SK-N-MC (cell line): ENCODE results near the gene GATM.

Source experiments
- DNase-seq: peaks from one replicate; pipeline ENCODE4 v3.0.0-alpha.2; 2011; ENCODE audit warnings: low read depth, low spot score
- H3K27ac ChIP-seq: fragments of 200-600 bp; sonication (generic); 2 replicates; pipeline ENCODE4 v1.5.1; 2016; ENCODE audit warnings: mixed run types
- H3K36me3 ChIP-seq: fragments of 200-600 bp; sonication (generic); 2 replicates; pipeline ENCODE4 v1.6.1; 2017; ENCODE audit warnings: antibody characterized with exemption, low read length, mixed read lengths; ENCODE audit not compliant: insufficient read depth
- H3K4me3 ChIP-seq: fragments of 200-600 bp; sonication (generic); 2 replicates; pipeline ENCODE4 v1.5.1; 2016
- H3K9ac ChIP-seq: fragments of 200-600 bp; sonication (generic); 2 replicates; pipeline ENCODE4 v1.8.0; 2017; ENCODE audit warnings: mixed run types, mixed read lengths; ENCODE audit not compliant: insufficient read length
- H3K9me3 ChIP-seq: fragments of 200-600 bp; sonication (generic); 2 replicates; pipeline ENCODE4 v1.6.1; 2017; ENCODE audit warnings: low read depth, mild to moderate bottlenecking, antibody characterized with exemption, low read length, moderate library complexity, mixed read lengths
- EZH2 ChIP-seq: fragments of 200-600 bp; sonication (generic); IDR thresholded peaks from one replicate; pipeline ENCODE4 v1.6.1; 2017; ENCODE audit warnings: antibody characterized with exemption
- FOXP2 ChIP-seq: optimal IDR thresholded peaks from 2 replicates; pipeline ENCODE3; 2011; ENCODE audit warnings: mild to moderate bottlenecking, moderate library complexity; ENCODE audit not compliant: insufficient read depth; ENCODE audit errors: extremely low read length, control extremely low read depth
- POLR2AphosphoS5 ChIP-seq: IDR thresholded peaks from 2 replicates; pipeline ENCODE4 v1.6.1; 2012; ENCODE audit warnings: mild to moderate bottlenecking, low read depth, low read length, borderline replicate concordance

The GATM gene

DNA sequence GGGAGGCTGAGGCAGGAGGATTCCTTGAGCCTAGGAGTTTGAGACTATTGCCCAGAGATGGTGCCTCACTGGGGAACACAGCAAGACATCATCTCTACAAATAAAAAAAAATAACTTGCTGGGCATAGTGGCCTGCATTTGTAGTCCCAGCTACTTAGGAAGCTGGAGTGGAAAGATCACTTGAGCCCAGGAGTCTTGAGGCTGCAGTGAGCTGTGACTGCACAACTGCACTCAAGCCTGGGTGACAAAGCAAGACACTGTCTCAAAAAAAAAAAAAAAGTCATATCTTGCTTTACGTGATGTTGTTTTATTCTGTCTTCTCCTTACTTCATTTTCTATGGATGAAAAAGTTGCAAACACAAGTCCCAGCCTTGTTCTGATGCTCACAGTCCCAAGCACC is 14.1 kb downstream of the GATM start:
- Histone ChIP-seq H3K9me3 (no peaks in the 10 kb centered on the region), H3K27ac (no peak overlapping the region), H3K4me3 (no peak overlapping the region), H3K36me3 (no peaks in the 10 kb centered on the region), H3K9ac (no peak overlapping the region)
- no peak for DNase-seq
- no peak for TF ChIP-seq FOXP2
- TF ChIP-seq EZH2 = no peak
- no peak for TF ChIP-seq POLR2AphosphoS5

DNA sequence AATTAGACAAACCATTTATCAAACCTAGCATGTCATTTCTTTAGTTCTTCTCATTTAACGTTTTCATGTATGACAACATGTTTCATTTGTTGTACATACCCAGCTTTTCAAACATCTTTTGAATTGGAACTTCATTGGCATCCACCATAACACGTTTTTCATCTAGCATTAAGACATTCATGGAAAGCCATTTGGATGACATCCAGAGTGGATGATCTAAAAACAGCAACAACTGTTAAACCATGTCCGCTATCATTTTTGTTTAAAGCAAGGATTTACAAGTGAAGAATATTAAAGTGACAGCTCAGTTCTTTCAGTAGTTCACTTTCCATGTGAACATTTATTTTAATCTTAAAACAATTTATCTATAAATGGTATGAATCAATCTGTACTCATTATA is 14.5 kb downstream of the GATM start:
- Histone ChIP-seq H3K9ac (no peak overlapping the region), H3K4me3 (no peak overlapping the region), H3K36me3 (no peaks in the 10 kb centered on the region), H3K27ac (no peak overlapping the region), H3K9me3 (no peaks in the 10 kb centered on the region)
- TF ChIP-seq POLR2AphosphoS5 = no peak
- no peak for TF ChIP-seq EZH2
- TF ChIP-seq FOXP2 = no peak
- no peak for DNase-seq

DNA sequence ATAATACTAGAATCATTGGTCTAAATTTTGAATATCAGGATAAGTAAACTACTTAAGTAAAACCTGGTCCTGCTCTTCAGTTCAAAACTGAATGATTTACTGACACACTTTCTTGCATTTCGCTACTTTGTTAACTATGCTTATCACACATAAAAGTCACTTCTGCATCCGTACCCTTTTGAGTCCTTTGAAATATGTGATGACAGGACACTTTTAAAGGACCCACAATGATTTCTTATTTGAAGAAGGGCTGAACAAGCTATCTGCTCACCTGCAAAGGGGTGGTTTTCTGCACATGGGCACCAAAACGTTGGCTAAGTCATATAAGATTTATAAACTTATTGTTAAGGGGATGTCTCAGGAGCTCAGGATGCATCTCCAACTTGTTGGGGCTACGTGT is 15.0 kb downstream of the GATM start:
- no peaks in the 10 kb centered on the region for H3K9me3 ChIP-seq
- H3K4me3 ChIP-seq = no peak overlapping the region
- TF ChIP-seq POLR2AphosphoS5 (no peak), FOXP2 (no peak), EZH2 (no peak)
- no peak for DNase-seq
- H3K36me3 ChIP-seq = no peaks in the 10 kb centered on the region
- no peak overlapping the region for H3K9ac ChIP-seq
- no peak overlapping the region for H3K27ac ChIP-seq

DNA sequence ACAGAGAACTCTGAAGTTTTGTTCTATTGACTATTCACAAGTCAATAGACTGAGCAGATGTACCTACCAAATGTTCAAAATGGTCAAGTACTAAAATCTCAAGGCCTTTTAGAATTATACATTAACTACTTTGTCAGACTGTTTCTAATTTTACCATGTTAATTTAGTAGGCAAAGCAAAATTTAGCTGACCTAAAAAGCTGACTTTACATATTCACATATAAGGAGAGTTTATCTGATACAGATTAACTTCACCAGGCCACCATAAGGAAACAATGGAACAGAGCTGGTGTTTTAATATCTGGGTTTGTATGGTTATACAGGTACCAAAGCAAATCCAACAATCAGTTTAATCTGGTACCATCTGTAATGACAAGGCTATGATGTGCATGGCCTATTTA is 15.9 kb downstream of the GATM start:
- H3K4me3 ChIP-seq = no peak overlapping the region
- H3K36me3 ChIP-seq = no peaks in the 10 kb centered on the region
- H3K27ac ChIP-seq = no peak overlapping the region
- TF ChIP-seq POLR2AphosphoS5 = no peak
- no peak for TF ChIP-seq EZH2
- no peak for TF ChIP-seq FOXP2
- no peak overlapping the region for H3K9ac ChIP-seq
- DNase-seq = no peak
- no peaks in the 10 kb centered on the region for H3K9me3 ChIP-seq

DNA sequence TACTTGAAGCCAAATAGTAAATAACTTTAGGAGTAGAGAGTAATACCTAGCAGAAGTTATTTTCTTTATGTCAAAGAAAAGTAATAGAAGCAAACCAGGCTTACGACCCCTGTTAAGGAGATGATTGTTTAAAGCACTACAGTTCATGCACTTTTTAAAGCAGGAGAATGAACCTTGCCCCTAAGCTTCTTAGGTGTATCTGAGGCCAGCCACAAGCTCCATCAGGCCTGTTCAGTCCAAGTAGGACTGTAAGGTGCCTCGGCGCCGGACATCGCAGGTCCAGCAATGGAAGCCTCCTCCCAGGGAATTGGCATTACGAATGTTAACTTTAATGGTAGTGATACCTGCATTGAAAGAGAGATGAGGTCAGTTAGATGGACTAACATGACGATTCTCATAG is 16.5 kb downstream of the GATM start:
- no peak overlapping the region for H3K4me3 ChIP-seq
- no peak overlapping the region for H3K27ac ChIP-seq
- H3K36me3 ChIP-seq = no peaks in the 10 kb centered on the region
- no peak overlapping the region for H3K9ac ChIP-seq
- no peak for TF ChIP-seq POLR2AphosphoS5
- TF ChIP-seq EZH2 = no peak
- TF ChIP-seq FOXP2 = no peak
- no peaks in the 10 kb centered on the region for H3K9me3 ChIP-seq
- no peak for DNase-seq

DNA sequence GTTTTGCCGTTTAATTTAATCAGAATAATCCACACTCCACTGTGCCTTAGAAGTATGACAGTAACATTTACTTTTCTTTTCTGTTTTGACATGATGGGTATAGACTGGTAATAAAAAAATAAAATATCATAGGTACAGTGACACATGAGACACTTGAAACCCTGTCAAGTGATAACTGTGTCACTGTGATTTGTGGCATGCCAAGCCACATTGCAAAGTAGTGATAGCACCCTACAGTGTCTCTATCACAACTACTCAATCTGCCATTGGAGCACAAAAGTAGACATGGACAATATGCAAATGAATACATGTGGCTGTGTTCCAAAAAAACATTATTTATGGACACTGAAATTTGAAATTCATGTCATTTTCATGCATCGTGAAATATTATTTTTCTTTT is 22.5 kb downstream of the GATM start:
- DNase-seq = no peak
- TF ChIP-seq POLR2AphosphoS5 = no peak
- TF ChIP-seq FOXP2 = no peak
- Histone ChIP-seq H3K27ac (no peak overlapping the region), H3K36me3 (no peaks in the 10 kb centered on the region), H3K4me3 (no peak overlapping the region), H3K9me3 (no peaks in the 10 kb centered on the region), H3K9ac (no peak overlapping the region)

DNA sequence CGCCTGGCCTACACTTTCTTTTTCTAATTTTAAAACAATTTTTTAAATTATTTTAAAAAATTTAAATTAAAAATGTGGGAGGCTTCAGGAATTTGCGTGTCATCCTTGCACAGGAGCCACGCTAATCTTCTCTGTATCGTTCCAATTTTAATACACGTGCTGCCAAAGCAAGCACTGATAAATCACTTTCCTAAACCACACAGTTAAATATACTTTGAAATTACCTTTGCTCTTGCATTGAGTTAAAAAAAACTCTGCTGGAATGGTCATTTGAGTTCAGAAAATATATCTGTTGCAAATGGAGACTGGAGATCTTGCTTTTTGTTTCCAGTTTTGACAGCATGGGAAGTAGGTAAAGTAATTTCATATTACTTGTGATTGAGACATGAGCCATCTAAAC is 23.6 kb downstream of the GATM start:
- no peak for DNase-seq
- TF ChIP-seq POLR2AphosphoS5 = no peak
- TF ChIP-seq EZH2 = no peak
- no peak for TF ChIP-seq FOXP2
- H3K9ac ChIP-seq = no peak overlapping the region
- no peak overlapping the region for H3K27ac ChIP-seq
- no peaks in the 10 kb centered on the region for H3K9me3 ChIP-seq
- H3K36me3 ChIP-seq = no peaks in the 10 kb centered on the region
- no peak overlapping the region for H3K4me3 ChIP-seq

DNA sequence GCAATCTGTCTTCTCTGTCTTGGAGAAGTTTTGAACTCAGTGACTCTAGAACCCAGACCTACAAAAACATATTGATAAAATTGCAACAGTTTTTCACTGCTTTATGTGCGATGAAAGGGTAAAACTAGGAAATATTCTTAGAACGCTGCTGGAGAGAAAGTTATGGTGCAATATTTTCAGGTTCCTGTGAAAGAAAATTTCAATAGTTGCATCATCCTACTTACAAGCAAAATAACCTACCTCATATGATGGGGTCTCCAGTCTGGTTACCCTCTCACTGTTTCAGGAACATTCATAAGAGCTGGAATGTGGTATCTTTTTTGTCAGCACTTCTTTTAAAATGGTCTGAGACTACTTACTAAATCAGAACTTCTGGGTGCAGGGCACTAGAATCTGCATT is 27.1 kb downstream of the GATM start:
- Histone ChIP-seq H3K27ac (peak overlapping the region; percentile 81; the same call in 1 of the 2 replicates), H3K36me3 (no peaks in the 10 kb centered on the region), H3K4me3 (peak overlapping the region; percentile 49; the same call in 1 of the 2 replicates), H3K9ac (peak overlapping the region; percentile 56), H3K9me3 (no peaks in the 10 kb centered on the region)
- TF ChIP-seq EZH2 (no peak), FOXP2 (no peak), POLR2AphosphoS5 (no peak)
- peak; percentile 18 for DNase-seq

DNA sequence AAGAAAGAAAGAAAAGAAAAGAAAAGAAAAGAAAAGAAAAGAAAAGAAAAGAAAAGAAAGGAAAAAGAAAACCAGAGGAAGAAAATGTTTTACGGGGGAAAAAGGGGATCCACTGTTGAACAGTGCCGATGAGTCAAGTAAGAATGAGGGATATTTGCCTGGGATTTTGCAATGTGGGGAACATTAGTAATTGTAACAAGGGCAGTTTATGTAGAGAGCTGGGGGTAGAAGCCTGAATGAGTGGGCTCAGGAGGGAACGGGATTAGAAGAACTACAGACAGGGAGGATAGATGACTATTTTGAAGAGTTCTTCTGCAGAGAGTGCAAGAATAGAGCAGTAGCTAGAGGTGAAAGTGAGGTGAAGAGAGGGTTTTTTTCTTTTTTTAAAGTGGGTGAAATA is 28.7 kb downstream of the GATM start:
- TF ChIP-seq EZH2 (no peak), POLR2AphosphoS5 (no peak)
- H3K9me3 ChIP-seq = no peaks in the 10 kb centered on the region
- H3K36me3 ChIP-seq = no peaks in the 10 kb centered on the region

More for the DNA sequence above, 28.7 kb downstream of the GATM start:
- no peak overlapping the region for H3K27ac ChIP-seq
- DNase-seq = no peak
- H3K9ac ChIP-seq = no peak overlapping the region
- no peak overlapping the region for H3K4me3 ChIP-seq
